A549 treated with RU486 at 1 μM for 4 hours (cell line): ENCODE results near the gene GABRR1. TPM values are rescaled to one million over a fixed set of nuclear protein-coding genes. Genes with fewer than 3 reads are reported as not detected.

Experiments
- total RNA-seq: library from RNA; stranded (reverse); fragments of 200-300 nt; extraction: Qiagen RNA extraction; gene quantifications from 5 replicates; pipeline ENCODE4 v1.2.3, GENCODE V29; 2022; ENCODE audit warnings: low read depth

GABRR1 gene
- not detected in 5 replicates for total RNA-seq

DNA sequence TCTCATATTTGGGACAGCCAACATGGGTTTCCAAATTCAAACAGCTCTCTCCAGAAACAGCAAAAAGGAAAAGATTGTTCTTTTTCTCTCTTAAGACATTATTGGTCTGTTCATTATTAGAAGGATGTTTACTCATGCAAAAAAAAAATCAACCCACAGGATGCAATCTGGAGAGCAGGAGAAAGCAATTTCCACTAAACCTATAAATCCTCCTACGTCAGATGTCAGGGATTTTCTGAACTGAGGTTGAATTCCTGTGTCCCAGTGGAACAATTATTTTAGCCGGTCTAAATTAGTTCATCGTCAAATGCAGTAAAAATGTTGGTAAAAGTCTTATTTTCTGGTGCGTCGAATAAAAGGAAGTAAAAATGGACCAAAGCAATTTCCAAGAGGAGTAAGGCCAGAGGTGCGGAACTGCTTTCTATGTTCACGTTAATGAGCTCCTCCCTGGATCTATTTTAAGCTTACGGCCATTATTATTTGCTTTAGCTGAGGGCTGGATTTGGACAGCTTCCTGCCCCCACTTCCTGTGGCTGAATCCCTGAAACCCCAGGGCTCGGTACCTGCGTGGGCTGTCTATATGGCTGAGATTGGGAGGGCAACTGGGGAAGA is at the start of gene GABRR1:
TSS of gene GABRR1 (minus strand) at position 60 of the 612 bp plus-strand sequence. CDS start at position 24, 36 bp downstream.

DNA sequence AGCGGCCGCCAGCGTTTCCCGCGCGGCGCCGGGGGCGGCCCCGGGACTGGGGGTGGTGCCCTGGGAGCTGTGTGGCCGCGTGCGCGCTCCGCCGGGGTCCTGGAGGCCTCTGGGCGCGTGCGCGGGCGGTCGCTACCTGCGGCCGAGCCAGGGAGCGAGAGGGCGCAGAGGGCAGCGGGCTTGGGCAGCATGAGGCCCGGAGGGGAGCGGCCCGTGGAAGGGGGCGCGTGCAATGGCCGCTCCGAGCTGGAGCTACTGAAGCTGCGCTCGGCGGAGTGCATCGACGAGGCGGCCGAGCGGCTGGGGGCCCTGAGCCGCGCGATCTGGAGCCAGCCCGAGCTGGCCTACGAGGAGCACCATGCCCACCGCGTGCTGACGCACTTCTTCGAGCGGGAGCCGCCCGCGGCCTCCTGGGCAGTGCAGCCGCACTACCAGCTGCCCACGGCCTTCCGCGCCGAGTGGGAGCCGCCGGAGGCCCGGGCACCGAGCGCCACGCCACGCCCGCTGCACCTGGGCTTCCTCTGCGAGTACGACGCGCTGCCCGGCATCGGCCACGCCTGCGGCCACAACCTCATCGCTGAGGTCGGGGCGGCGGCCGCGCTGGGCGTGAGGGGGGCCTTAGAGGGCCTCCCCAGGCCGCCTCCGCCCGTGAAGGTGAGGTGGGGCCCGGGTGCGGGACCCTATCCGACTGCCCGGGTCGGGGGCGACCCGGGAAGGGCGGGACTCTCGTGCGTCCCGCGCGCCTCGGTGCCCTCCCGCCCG is 71.0 kb downstream of the GABRR1 start, which contains the start of gene PM20D2:
TSS of gene PM20D2 (plus strand) at position 100 of the 762 bp plus-strand sequence. CDS start at position 190, 90 bp downstream.

Other genes starting within 250 kb of the GABRR1 start
- gene PNRC1, start 136.6 kb downstream of the GABRR1 start, total RNA-seq: 8.9 to 23.5 TPM (median 22.3 TPM) in 5 replicates
- 0.35 to 1.2 TPM (median 1.0 TPM) in 5 replicates for gene SRSF12, start 99.3 kb downstream of the GABRR1 start, total RNA-seq
- 5.7 to 13.9 TPM (median 13.3 TPM) in 5 replicates for gene PM20D2, start 71.3 kb downstream of the GABRR1 start, total RNA-seq
- not detected in 5 replicates for gene GABRR2, start 97.9 kb upstream of the GABRR1 start, total RNA-seq
- gene UBE2J1, start 135.4 kb upstream of the GABRR1 start, total RNA-seq: 10.7 to 17.8 TPM (median 14.8 TPM) in 5 replicates
- 3.3 to 5.2 TPM (median 4.2 TPM) in 5 replicates for gene RRAGD, start 194.9 kb upstream of the GABRR1 start, total RNA-seq
- gene ANKRD6, start 215.8 kb upstream of the GABRR1 start, total RNA-seq: 1.4 to 2.2 TPM (median 1.8 TPM) in 5 replicates